GM12878 (cell line): ENCODE results near the gene DHX34. TPM values are rescaled to one million over a fixed set of nuclear protein-coding genes. Genes with fewer than 3 reads are reported as not detected.
"Not testable (repeated sequence)": the region's sequence is repeated elsewhere in the genome, so short reads cannot be mapped to it uniquely, and the experiment has no call there.

Experiments
- ATAC-seq: fragments of 200-7000 bp; cut with Tn5 transposase; 3 replicates; pipeline ENCODE4 v1.9.1; 2020; ENCODE audit warnings: mild to moderate bottlenecking, moderate library complexity
- BruUV-seq: library from RNA; stranded (reverse); fragments of 400-500 nt; replicated peaks from 2 replicates; lab custom pipeline; 2021; lab: Mats Ljungman, UMichigan
- CTCF ChIA-PET: fragments of 300-600 bp; sonication (Branson Sonifier 250); formaldehyde crosslinking; extraction: SDS; loops from one replicate; lab custom pipeline; 2021; ENCODE audit warnings: inconsistent platforms; lab: Yijun Ruan, JAX
- POLR2A ChIA-PET: fragments of 350-600 bp; formaldehyde crosslinking; extraction: SDS; loops from one replicate; lab custom pipeline; 2021; ENCODE audit warnings: inconsistent platforms; lab: Charles Lee
- RAD21 ChIA-PET: fragments of 300-600 bp; sonication (Branson Sonifier 250); formaldehyde crosslinking; loops from one replicate; lab custom pipeline; 2023; ENCODE audit warnings: antibody characterized with exemption; ENCODE audit not compliant: unreplicated experiment; lab: Charles Lee
- SMC1A ChIA-PET: fragments of 300-600 bp; sonication (Branson Sonifier 250); formaldehyde crosslinking; loops from one replicate; lab custom pipeline; 2023; ENCODE audit not compliant: unreplicated experiment, uncharacterized antibody; lab: Charles Lee
- DNase-seq: peaks from one replicate; pipeline ENCODE4 v3.0.0-alpha.2; 2011; ENCODE audit warnings: low read depth, low spot score
- FAIRE-seq: peaks from 3 replicates; lab custom pipeline; 2011; peaks lifted over from hg19 to GRCh38; lab: Jason Lieb, UNC
- H2AFZ ChIP-seq: 2 replicates; pipeline ENCODE4 v1.6.0; 2011; ENCODE audit warnings: low read depth, low read length, control low read depth; ENCODE audit not compliant: control insufficient read depth
- H3K27ac ChIP-seq: 2 replicates; pipeline ENCODE4 v1.5.1; 2011; ENCODE audit warnings: control low read depth; ENCODE audit not compliant: control insufficient read depth, insufficient read depth
- H3K27me3 ChIP-seq, 2 experiments: replicated peaks in 1 of 2; 2 replicates each; pipeline versions ENCODE4 v1.6.0 to v1.6.1; 2011; ENCODE audit warnings: low read length in 1 of 2; ENCODE audit not compliant: control insufficient read depth in 2 of 2, insufficient read depth in 2 of 2
- H3K36me3 ChIP-seq, 2 experiments: 2 replicates each; pipeline ENCODE4 v1.5.1; 2011; ENCODE audit warnings: low read length in 1 of 2; ENCODE audit not compliant: control insufficient read depth in 2 of 2, insufficient read depth in 2 of 2
- H3K4me1 ChIP-seq: 2 replicates; pipeline ENCODE4 v1.6.1; 2011; ENCODE audit warnings: mild to moderate bottlenecking, low read length, moderate library complexity, mixed read lengths; ENCODE audit not compliant: control insufficient read depth, insufficient read depth
- H3K4me2 ChIP-seq: 2 replicates; pipeline ENCODE4 v1.6.0; 2011; ENCODE audit warnings: control low read depth; ENCODE audit not compliant: control insufficient read depth, insufficient read depth
- H3K4me3 ChIP-seq: fragments of 200-600 bp; sonication (generic); 2 replicates; pipeline ENCODE4 v1.5.1; 2016
- H3K79me2 ChIP-seq: 2 replicates; pipeline ENCODE4 v1.6.0; 2011; ENCODE audit warnings: low read length; ENCODE audit not compliant: control insufficient read depth, insufficient read depth
- H3K9ac ChIP-seq: 2 replicates; pipeline ENCODE4 v1.8.0; 2011; ENCODE audit warnings: low read length, control low read depth, mixed read lengths; ENCODE audit not compliant: control insufficient read depth, insufficient read depth
- H3K9me3 ChIP-seq: replicated peaks from 3 replicates; pipeline ENCODE4 v1.5.1; 2011; ENCODE audit warnings: mild to moderate bottlenecking, low read length; ENCODE audit not compliant: control insufficient read depth, insufficient read depth
- H4K20me1 ChIP-seq: 2 replicates; pipeline ENCODE4 v1.6.0; 2011; ENCODE audit not compliant: control insufficient read depth, insufficient read depth
- ATF7 ChIP-seq: fragments of 450-650 bp; IDR thresholded peaks from 2 replicates; pipeline ENCODE4 v1.6.1; 2016; ENCODE audit warnings: low read depth, mild to moderate bottlenecking
- EGR1 ChIP-seq, 2 experiments: IDR thresholded peaks; 1 replicate in 1 of 2; 2 replicates in 1 of 2; pipeline ENCODE4 v1.6.1; 2011 to 2012; ENCODE audit warnings: low read depth in 2 of 2, low read length in 2 of 2, borderline replicate concordance in 1 of 2, mild to moderate bottlenecking in 1 of 2, moderate library complexity in 1 of 2
- HDAC2 ChIP-seq: fragments of 200-600 bp; sonication (generic); IDR thresholded peaks from 2 replicates; pipeline ENCODE4 v1.6.1; 2017
- MEF2A ChIP-seq: IDR thresholded peaks from 2 replicates; pipeline ENCODE4 v1.6.1; 2011; ENCODE audit warnings: low read depth, mild to moderate bottlenecking, low read length, moderate library complexity; ENCODE audit not compliant: insufficient read depth
- MXI1 ChIP-seq: fragments of 150-350 bp; IDR thresholded peaks from 2 replicates; pipeline ENCODE4 v1.6.1; 2011; ENCODE audit warnings: low read depth, mild to moderate bottlenecking, inconsistent platforms, low read length, improper control_type of control experiment
- NFYB ChIP-seq: IDR thresholded peaks from 2 replicates; pipeline ENCODE4 v1.6.1; 2011; ENCODE audit warnings: low read depth, mild to moderate bottlenecking, low read length, improper control_type of control experiment, moderate library complexity; ENCODE audit not compliant: insufficient read depth
- POU2F2 ChIP-seq: IDR thresholded peaks from 3 replicates; pipeline ENCODE4 v1.6.1; 2011; ENCODE audit warnings: low read depth, mild to moderate bottlenecking, low read length, borderline replicate concordance
- RBBP5 ChIP-seq: fragments of 200-600 bp; sonication (generic); conservative IDR thresholded peaks from 2 replicates; pipeline ENCODE4 v1.6.1; 2016
- SRF ChIP-seq, 2 experiments: IDR thresholded peaks; 2 replicates each; pipeline ENCODE4 v1.6.1; 2011; ENCODE audit warnings: low read depth in 2 of 2, low read length in 2 of 2, mild to moderate bottlenecking in 1 of 2, moderate library complexity in 1 of 2
- ZNF207 ChIP-seq: fragments of 450-650 bp; IDR thresholded peaks from 2 replicates; pipeline ENCODE4 v1.6.1; 2014; ENCODE audit warnings: antibody characterized with exemption, mild to moderate bottlenecking, borderline replicate concordance
- ZNF384 ChIP-seq: IDR thresholded peaks from 2 replicates; pipeline ENCODE4 v1.6.1; 2012; ENCODE audit warnings: low read depth, mild to moderate bottlenecking, low read length, improper control_type of control experiment, borderline replicate concordance
- WGBS: methylation state at CpG from one replicate; pipeline ENCODE4 v1.1.6; 2016; ENCODE audit warnings: low lambda C conversion rate; ENCODE audit not compliant: insufficient replicate concordance, insufficient coverage; ENCODE audit errors: missing lambda C conversion rate; 5-methylcytosine and 5-hydroxymethylcytosine counted together
- in situ Hi-C: fragments of 300-500 bp; cut with MboI; formaldehyde crosslinking; loops from 9 replicates; pipeline ENCODE4 v1.14.3; 2018; ENCODE audit warnings: mixed read lengths
- intact Hi-C: fragments of 100-400 bp; cut with micrococcal nuclease; formaldehyde crosslinking; loops from one replicate; pipeline ENCODE4 v1.14.2; 2022; ENCODE audit not compliant: unreplicated experiment
- polyA plus RNA-seq, 11 experiments: library from polyadenylated mRNA; depleted of rRNA in 4 of 11; unstranded in 6 of 11; stranded (reverse) in 5 of 11; fragments of >200 nt; fragmentation: Nextera tagmentation in 4 of 11; fragmentation: Illumina TruSeq in 1 of 11; extraction: Ambion mirVana in 4 of 11; extraction: Trizol in 1 of 11; gene quantifications; 1 replicate in 1 of 11; 2 replicates in 10 of 11; pipeline versions ENCODE4 v1.2.1 to v1.2.3, GENCODE V29; 2011 to 2016; ENCODE audit warnings: inconsistent platforms in 2 of 11, missing spikeins in 2 of 11, low read depth in 1 of 11
- total RNA-seq, 4 experiments: library from RNA; depleted of rRNA in 3 of 4; stranded (reverse); fragments of >200 nt in 3 of 4; fragmentation: Illumina TruSeq in 1 of 4; extraction: Trizol in 1 of 4; gene quantifications; 2 replicates each; pipeline versions ENCODE4 v1.2.1 to v1.2.3, GENCODE V29; 2013 to 2021
- TF ChIP-seq, protein P1 (sequence below): IDR thresholded peaks from 2 replicates; pipeline ENCODE4 v1.6.1; 2011; ENCODE audit warnings: low read depth, low read length, improper control_type of control experiment, borderline replicate concordance
- TF ChIP-seq, protein P2 (sequence below): IDR thresholded peaks from 2 replicates; pipeline ENCODE4 v1.6.1; 2011; ENCODE audit warnings: borderline replicate concordance, low read depth, mild to moderate bottlenecking, moderate library complexity, low read length; ENCODE audit not compliant: insufficient read depth, poor library complexity, severe bottlenecking

DHX34 gene
- total and polyA plus RNA-seq, 10 of the 15 experiments (the other 5 are each of a cell fraction or from before 2014, with no cell fraction given) = 0.19 to 16.9 (median 10.5) TPM

DNA sequence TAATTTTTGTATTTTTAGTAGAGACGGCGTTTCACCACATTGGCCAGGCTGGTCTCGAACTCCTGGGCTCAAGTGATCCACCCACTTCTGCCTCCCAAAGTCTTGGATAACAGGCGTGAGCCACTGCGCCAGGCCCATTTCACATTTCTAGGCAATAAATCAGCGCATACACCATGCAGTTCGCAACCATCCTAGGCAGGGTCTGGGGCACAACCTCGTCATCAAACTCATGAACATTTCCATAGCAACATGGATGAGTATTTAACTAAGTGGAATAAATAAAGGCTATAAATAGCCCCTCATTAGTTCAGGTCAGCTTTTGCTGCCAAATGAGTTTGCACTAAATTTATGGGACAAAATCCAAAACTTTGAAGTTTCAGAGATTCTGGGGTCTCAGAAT lies 62.0 kb downstream of the DHX34 start:
- 48% methylated on average over 8 of the region's 8 CpGs for WGBS
- in situ Hi-C loops = no loop called here
- no peaks in the 10 kb centered on the region for H3K4me1 ChIP-seq
- no peak overlapping the region for H3K4me3 ChIP-seq
- H3K4me2 ChIP-seq = no peak overlapping the region
- H3K9ac ChIP-seq = no peak overlapping the region
- H4K20me1 ChIP-seq = no peaks in the 10 kb centered on the region
- CTCF ChIA-PET = interaction anchor here (0.6 kb wide), 1 partner anchor 377 kb away, joined by 3 read pairs; no protein-coding TSS in a partner anchor
- intact Hi-C loops = no loop called here
- SMC1A ChIA-PET = interaction anchor here (0.7 to 1.1 kb wide), 2 partner anchors 16 to 389 kb away, joined by 3 read pairs; no protein-coding TSS in a partner anchor
- H2AFZ ChIP-seq = no peak overlapping the region
- FAIRE-seq (no peak), ATAC-seq (no peak), DNase-seq (no peak)
- RAD21 ChIA-PET = no interaction called here
- H3K9me3 ChIP-seq = no peaks in the 10 kb centered on the region
- POLR2A ChIA-PET = no interaction called here
- H3K36me3 ChIP-seq = no peaks in the 10 kb centered on the region
- no peaks in the 10 kb centered on the region; a peak in 2 of 4 replicates for H3K27me3 ChIP-seq
- H3K27ac ChIP-seq = no peak overlapping the region
- H3K79me2 ChIP-seq = no peaks in the 10 kb centered on the region
- no TSS peak for BruUV-seq
- TF ChIP-seq HDAC2 (no peak), MXI1 (no peak), ZNF384 (no peak), RBBP5 (no peak), NFYB (no peak), ZNF207 (no peak), ATF7 (no peak), SRF (IDR thresholded peaks at IDR 0.05; ENCODE audit: low read depth in 2 of 2, low read length in 2 of 2) (no peak), EGR1 (IDR thresholded peaks at IDR 0.05; ENCODE audit: borderline replicate concordance in 1 of 2, low read depth in 2 of 2, low read length in 2 of 2) (no peak), POU2F2 (no peak), MEF2A (no peak)
- TF ChIP-seq, protein P1, sequence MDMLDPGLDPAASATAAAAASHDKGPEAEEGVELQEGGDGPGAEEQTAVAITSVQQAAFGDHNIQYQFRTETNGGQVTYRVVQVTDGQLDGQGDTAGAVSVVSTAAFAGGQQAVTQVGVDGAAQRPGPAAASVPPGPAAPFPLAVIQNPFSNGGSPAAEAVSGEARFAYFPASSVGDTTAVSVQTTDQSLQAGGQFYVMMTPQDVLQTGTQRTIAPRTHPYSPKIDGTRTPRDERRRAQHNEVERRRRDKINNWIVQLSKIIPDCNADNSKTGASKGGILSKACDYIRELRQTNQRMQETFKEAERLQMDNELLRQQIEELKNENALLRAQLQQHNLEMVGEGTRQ = no peak
- TF ChIP-seq, protein P2, sequence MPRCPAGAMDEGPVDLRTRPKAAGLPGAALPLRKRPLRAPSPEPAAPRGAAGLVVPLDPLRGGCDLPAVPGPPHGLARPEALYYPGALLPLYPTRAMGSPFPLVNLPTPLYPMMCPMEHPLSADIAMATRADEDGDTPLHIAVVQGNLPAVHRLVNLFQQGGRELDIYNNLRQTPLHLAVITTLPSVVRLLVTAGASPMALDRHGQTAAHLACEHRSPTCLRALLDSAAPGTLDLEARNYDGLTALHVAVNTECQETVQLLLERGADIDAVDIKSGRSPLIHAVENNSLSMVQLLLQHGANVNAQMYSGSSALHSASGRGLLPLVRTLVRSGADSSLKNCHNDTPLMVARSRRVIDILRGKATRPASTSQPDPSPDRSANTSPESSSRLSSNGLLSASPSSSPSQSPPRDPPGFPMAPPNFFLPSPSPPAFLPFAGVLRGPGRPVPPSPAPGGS = no peak

DNA sequence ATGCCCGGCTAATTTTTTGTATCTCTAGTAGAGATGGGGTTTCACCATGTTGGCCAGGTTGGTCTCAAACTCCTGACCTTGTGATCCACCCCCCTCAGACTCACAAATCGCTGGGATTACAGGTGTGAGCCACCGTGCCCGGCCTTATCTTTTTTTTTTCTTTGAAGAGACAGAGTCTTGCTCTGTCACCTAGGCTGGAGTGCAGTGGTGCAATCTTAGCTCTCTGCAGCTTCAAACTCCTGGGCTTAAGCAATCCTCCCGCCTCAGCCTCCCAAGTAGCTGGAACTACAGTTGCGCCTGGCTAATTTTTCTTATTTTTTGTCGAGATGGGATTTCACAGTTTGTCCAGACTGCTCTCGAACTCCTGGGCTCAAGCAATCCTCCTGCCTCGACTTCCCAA lies 62.6 kb downstream of the DHX34 start:
- H3K9me3 ChIP-seq, H3K4me3 ChIP-seq, H3K4me2 ChIP-seq, DNase-seq, H2AFZ ChIP-seq, H3K4me1 ChIP-seq, RAD21 ChIA-PET, POLR2A ChIA-PET, H3K36me3 ChIP-seq, FAIRE-seq, intact Hi-C loops, ATAC-seq, BruUV-seq, H3K27me3 ChIP-seq, H3K27ac ChIP-seq, CTCF ChIA-PET, H4K20me1 ChIP-seq, H3K79me2 ChIP-seq, H3K9ac ChIP-seq, in situ Hi-C loops: not testable (repeated sequence)
- SMC1A ChIA-PET = interaction anchor here (1.1 kb wide), 1 partner anchor 15 kb away, joined by 3 read pairs; no protein-coding TSS in a partner anchor
- WGBS = 27% methylated on average over 9 of the region's 9 CpGs
